HG02642 (cell line): Measurements from ENCODE around the gene MYO1C.
"Not testable (repeated sequence)": the region's sequence is repeated elsewhere in the genome, so short reads cannot be mapped to it uniquely, and the experiment has no call there.

ENCODE experiments used
- ATAC-seq: cut with Tn5 transposase; IDR thresholded peaks from one replicate; pipeline ENCODE4 v1.9.1; 2021; ENCODE audit warnings: mild to moderate bottlenecking; ENCODE audit not compliant: unreplicated experiment, poor library complexity

Gene MYO1C

GRCh38 chr17:1470071-1470754 is 22.3 kb downstream of the MYO1C start:
- no peak for ATAC-seq

DNA sequence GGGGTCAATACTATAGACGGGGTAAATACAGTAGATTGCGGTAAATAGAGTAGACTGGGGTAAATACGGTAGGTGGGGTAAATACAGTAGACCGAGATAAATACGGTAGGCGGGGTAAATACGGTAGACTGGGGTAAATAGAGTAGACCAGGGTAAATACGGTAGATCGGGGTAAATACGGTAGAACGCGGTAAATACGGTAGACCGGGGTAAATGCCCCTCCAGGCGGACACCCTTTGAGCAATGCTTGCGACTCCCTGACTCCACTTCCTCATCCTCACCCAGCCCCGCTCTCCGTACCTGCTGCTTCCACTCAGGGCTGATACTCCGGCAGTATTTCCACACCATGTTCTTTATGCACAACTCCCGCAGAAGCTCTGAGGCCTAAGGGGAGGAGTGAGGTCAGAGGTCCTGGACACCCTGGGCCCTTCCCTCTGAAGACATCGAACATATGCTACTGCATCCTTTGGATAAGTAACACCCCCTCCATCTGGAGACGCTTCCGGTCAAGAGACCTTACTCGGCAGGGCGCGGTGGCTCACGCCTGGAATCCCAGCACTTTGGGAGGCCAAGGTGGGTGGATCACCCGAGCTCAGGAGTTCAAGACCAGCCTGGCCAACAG is 23.1 kb downstream of the MYO1C start:
- ATAC-seq, result no peak

DNA sequence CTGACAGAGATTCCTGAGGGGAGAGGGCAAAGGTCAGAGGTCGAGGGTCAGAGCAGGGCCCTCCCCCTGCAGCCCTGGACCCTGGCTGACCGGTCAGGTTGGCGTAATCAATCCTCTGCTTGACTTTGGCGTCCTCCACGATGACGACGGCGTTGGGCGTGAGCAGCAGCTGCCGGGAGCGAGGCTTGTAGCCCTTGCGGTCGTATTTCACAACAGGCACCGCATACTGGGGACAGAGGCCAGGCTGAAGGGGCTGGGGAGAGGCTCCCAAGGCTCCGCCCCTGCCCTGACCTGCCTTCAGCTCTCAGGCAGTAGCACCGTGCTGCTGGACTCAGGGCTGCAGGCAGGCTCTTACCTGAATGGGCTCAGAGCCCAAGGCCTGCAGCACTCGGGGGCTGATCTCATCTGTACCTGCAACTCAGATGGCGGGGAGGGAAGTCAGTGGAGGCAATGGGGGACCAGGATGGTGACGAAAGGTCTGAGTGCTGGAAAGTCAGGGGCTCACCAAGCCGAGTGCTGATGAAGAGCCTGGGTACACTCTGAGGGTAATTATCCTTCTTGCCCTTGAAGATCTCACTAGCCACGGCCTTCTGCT is 24.5 kb downstream of the MYO1C start:
- no peak for ATAC-seq

DNA sequence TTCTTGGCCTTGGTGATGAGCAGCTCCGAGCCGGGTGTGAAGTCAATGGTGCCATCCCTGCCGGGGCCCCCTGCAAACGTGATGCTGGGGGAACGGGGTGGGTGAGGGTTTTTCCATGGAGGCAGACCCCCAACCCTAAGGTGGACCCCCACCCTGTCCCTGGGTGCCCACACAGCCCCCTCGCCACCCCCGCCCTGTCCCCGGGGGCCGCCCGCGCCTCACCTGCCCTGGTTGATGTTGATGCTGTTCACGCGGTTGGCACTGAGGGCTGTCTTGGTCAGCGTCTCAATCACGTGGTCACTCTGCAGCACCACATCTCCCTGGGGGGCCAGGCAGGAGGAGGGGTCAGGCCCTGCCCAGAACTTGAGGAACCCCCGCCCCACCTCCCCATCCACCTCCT is 25.2 kb downstream of the MYO1C start:
- no peak for ATAC-seq

GRCh38 chr17:1464186-1464585 is 28.3 kb downstream of the MYO1C start:
- ATAC-seq, result no peak

GRCh38 chr17:1462164-1463112 is 30.0 kb downstream of the MYO1C start:
- ATAC-seq, result no peak

GRCh38 chr17:1461198-1461944 is 31.1 kb downstream of the MYO1C start:
- no peak for ATAC-seq

- ATAC-seq, result no peak
Observed at GRCh38 chr17:1460233-1460632, 32.3 kb downstream of the MYO1C start.

DNA sequence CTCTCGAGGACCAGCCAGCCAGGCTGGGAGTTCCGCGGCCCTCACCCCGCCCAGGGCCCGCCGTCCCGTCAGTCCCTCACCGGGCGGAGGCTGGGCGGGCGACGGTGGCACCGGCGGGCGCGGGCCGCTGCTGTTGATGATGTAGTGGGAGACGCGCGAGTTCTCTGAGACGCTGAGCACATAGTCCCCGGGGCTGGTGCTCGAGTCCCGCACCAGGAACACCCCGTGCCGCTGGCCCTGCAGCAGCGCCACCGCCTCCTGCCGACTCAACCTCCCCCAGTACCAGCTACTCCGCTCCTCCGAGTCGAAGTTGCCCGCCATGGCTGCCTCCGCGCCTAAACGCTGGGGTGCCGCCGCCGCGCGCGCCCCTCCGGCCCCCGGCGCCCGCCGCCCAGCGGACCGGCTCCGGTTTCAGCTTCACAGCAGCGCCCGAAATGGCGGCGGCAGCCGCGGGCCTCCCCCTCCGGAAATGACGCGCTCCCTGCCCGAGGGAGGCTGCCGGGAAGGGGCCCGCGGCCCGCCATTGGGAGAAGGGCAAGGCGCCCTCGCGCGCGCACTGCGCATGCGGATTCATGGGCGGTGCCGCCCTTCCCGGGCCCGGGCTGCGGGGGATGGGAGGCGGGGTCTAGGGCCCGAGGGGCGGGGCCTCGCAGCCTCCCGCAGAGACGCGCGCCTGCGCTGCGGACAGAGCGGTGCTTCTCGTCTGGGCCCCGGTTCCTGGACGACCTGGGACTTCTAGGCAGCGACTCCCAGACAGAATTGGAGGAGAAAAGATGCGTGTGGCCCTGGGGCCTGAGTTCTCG is 36.5 kb downstream of the MYO1C start, which contains the start of gene CRK:
TSS of gene CRK (minus strand) at position 436 of the 803 bp plus-strand sequence. CDS start at position 321, 115 bp downstream.
- peak; percentile 87 for ATAC-seq

DNA sequence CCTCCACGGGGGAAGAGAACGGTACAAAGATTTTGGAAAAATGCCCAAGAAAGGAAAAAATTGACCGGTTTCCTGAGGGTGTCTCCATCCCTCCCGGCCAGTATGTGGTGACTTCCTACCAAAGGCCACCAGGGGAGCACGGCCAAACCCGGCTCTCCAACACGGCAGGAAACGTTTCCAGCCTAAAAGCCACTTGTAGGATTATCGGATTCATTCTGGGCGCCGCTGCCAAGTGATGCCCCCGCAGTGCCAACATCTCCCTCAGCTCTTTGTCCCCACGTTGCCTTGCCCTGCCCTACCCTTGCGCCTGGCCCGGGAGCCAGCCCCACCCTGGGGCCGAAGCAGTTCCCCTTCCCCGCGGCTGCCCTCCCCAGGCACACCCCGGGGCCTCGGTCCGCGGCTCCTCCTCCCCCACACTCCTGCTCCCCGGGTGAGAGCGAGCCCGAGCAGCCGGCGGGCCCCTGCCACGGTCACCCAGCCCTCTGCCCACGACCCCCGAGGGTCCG is 37.1 kb downstream of the MYO1C start:
- ATAC-seq, result peak; percentile 33

DNA sequence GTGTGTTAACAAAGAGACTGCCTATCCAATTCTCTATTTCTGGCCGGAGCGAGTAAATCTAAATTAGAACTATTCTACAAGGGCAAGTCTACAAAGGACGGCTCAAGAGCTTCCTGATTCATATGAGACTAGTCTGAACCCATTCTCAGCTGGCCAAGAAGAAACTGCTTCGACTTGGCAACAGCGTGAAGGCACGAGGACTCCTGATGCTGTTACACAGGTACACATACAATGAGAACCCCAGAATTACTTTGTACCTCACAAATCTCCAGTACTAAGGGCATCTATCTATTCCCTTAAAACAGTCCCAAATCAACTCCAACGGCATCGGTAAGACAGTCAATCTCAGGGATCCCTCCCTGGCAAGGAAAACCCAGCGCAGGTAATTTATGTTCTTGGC is 37.9 kb downstream of the MYO1C start:
- no peak for ATAC-seq

- ATAC-seq, result not testable (repeated sequence)
Observed at GRCh38 chr17:1453694-1454093, 38.8 kb downstream of the MYO1C start.

DNA sequence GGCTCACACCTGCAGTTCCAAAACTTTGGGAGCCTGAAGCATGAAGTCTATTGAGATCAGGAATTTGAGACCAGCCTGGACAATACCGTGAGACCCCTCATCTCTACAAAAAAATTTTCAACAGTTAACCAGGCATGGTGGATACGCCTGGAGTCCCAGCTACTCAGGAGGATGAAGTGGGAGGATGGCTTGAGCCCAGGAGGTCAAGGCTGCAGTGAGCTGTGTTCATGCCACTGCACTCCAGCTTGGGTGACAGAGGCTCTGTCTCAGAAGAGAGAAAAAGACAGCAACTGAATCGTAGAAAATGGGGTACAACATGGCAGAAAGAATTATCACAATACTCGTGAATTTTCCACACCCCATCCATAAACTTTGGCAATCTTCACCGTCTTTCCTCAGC is 39.6 kb downstream of the MYO1C start:
- no peak for ATAC-seq

- ATAC-seq, result not testable (repeated sequence)
Observed at GRCh38 chr17:1450261-1450660, 42.2 kb downstream of the MYO1C start.

GRCh38 chr17:1449412-1449967 is 43.0 kb downstream of the MYO1C start:
- ATAC-seq, result no peak

DNA sequence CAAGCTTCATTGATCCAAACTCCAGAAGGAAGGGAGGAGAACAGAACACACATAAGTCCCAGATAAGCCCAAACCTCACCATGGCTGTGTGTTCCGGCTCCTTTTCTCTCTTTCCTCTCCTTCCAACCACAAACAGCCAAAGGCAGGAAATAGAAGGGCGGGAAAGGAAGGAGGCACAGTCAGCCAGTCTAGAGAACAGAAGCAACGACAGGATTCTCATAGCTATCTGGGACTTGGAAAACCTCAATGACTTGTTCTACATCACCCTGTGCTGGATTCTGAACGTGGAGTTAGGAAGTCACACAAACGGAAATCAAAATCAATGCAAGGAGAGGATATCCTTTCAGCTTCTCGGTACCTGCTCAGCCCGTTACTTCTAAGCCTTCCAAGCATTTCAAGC is 45.4 kb downstream of the MYO1C start:
- no peak for ATAC-seq

DNA sequence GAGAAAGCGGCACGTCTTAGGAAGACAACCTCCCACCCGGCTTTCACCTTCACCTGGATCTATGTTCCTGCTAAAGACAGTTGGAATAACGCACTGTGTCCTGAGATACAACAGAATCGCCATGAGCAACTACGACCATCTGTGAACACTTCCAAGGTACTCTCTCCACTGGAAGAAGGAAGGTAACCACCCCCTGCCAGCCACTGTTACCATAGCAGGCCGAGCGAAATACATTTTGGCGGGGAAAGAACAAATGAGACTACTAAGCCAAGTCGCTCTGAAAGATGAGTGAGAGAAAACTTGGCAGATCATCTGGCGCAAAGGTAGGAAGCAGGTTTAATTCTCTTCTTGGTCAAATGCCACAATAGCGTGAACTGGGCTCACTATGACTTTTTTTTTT is 46.3 kb downstream of the MYO1C start:
- no peak for ATAC-seq

GRCh38 chr17:1445695-1446094 is 46.8 kb downstream of the MYO1C start:
- not testable (repeated sequence) for ATAC-seq

GRCh38 chr17:1442721-1443120 is 49.8 kb downstream of the MYO1C start:
- not testable (repeated sequence) for ATAC-seq
